ENCODE results near the gene ISG15. TPM values are rescaled to one million over a fixed set of nuclear protein-coding genes. Genes with fewer than 3 reads are reported as not detected.

The ISG15 gene
- total and polyA plus RNA-seq, 2 of the 13 experiments (the other 11 are each of a cell fraction or from before 2014, with no cell fraction given), result 42.1 to 54.9 TPM

- TF ChIP-seq RNF219 (CRISPR knock-in tag; IDR thresholded peaks at IDR 0.05) (no peak), PTBP1 (IDR thresholded peaks at IDR 0.05; ENCODE audit: low read depth, low read length, poor library complexity, severe bottlenecking) (no peak), ZSCAN29 (CRISPR knock-in tag; conservative IDR thresholded peaks at IDR 0.05) (no peak; the same call in 1 of the 2 replicates), HCFC1 (IDR thresholded peaks at IDR 0.05; ENCODE audit: low read depth, low read length) (0 out of 2 replicates have a peak, but pooled peaks have one; percentile 10), HDAC6 (IDR thresholded peaks at IDR 0.05; ENCODE audit: low read depth, low read length) (no peak), DBP (CRISPR knock-in tag; IDR thresholded peaks at IDR 0.05; ENCODE audit: not compliant biosample characterization) (no peak), ZNF282 (IDR thresholded peaks at IDR 0.05; ENCODE audit: partially characterized antibody) (no peak), ZKSCAN5 (CRISPR knock-in tag; IDR thresholded peaks at IDR 0.05) (no peak), CC2D1A (CRISPR knock-in tag; IDR thresholded peaks at IDR 0.05) (no peak), ELK4 (CRISPR knock-in tag; IDR thresholded peaks at IDR 0.05; ENCODE audit: borderline replicate concordance) (no peak), HOXA5 (CRISPR knock-in tag; IDR thresholded peaks at IDR 0.05) (no peak), ZNF205 (CRISPR knock-in tag; IDR thresholded peaks at IDR 0.05) (0 out of 2 replicates have a peak, but pooled peaks have one; percentile 3), DZIP1 (CRISPR knock-in tag; IDR thresholded peaks at IDR 0.05) (no peak), ZNF761 (CRISPR knock-in tag; conservative IDR thresholded peaks at IDR 0.05) (peak; percentile 59; the same call in 1 of the 2 replicates), NFATC3 (CRISPR knock-in tag; IDR thresholded peaks at IDR 0.05) (no peak), ZNF570 (CRISPR knock-in tag; IDR thresholded peaks at IDR 0.05; ENCODE audit: borderline replicate concordance) (no peak), TGIF2 (CRISPR knock-in tag; IDR thresholded peaks at IDR 0.05) (no peak), NR2F6 (IDR thresholded peaks at IDR 0.05) (no peak), NR2F6 (CRISPR knock-in tag; IDR thresholded peaks at IDR 0.05) (no peak), NFYB (CRISPR knock-in tag; IDR thresholded peaks at IDR 0.05) (peak; percentile 76), ZNF878 (CRISPR knock-in tag; IDR thresholded peaks at IDR 0.05) (no peak)
- TF ChIP-seq, protein P1, sequence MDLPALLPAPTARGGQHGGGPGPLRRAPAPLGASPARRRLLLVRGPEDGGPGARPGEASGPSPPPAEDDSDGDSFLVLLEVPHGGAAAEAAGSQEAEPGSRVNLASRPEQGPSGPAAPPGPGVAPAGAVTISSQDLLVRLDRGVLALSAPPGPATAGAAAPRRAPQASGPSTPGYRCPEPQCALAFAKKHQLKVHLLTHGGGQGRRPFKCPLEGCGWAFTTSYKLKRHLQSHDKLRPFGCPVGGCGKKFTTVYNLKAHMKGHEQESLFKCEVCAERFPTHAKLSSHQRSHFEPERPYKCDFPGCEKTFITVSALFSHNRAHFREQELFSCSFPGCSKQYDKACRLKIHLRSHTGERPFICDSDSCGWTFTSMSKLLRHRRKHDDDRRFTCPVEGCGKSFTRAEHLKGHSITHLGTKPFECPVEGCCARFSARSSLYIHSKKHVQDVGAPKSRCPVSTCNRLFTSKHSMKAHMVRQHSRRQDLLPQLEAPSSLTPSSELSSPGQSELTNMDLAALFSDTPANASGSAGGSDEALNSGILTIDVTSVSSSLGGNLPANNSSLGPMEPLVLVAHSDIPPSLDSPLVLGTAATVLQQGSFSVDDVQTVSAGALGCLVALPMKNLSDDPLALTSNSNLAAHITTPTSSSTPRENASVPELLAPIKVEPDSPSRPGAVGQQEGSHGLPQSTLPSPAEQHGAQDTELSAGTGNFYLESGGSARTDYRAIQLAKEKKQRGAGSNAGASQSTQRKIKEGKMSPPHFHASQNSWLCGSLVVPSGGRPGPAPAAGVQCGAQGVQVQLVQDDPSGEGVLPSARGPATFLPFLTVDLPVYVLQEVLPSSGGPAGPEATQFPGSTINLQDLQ (CRISPR knock-in tag; IDR thresholded peaks at IDR 0.05), result 0 out of 2 replicates have a peak, but pooled peaks have one; percentile 4
Observed at GRCh38 chr1:999725-1000356, 13.5 kb upstream of the ISG15 start, which contains the start of gene HES4 (continued).

Data from HepG2 (cell line).